GM12878 (cell line): Measurements from ENCODE around the gene TOP2A. TPM values are rescaled to one million over a fixed set of nuclear protein-coding genes. Genes with fewer than 3 reads are reported as not detected.

Source experiments
- BACH1 ChIP-seq: fragments of 450-650 bp; IDR thresholded peaks from 2 replicates; pipeline ENCODE4 v1.6.1; 2017; ENCODE audit warnings: mild to moderate bottlenecking, borderline replicate concordance
- BCL11A ChIP-seq: IDR thresholded peaks from 2 replicates; pipeline ENCODE4 v1.6.1; 2011; ENCODE audit warnings: low read depth, low read length
- DPF2 ChIP-seq: fragments of 450-650 bp; IDR thresholded peaks from 2 replicates; pipeline ENCODE4 v1.6.1; 2017; ENCODE audit warnings: mild to moderate bottlenecking
- FOXK2 ChIP-seq: fragments of 450-650 bp; IDR thresholded peaks from 2 replicates; pipeline ENCODE4 v1.6.1; 2017; ENCODE audit warnings: mild to moderate bottlenecking, moderate library complexity
- HCFC1 ChIP-seq: fragments of 150-350 bp; IDR thresholded peaks from 2 replicates; pipeline ENCODE4 v1.6.1; 2014; ENCODE audit warnings: low read length
- IKZF1 ChIP-seq: fragments of 450-650 bp; conservative IDR thresholded peaks from 2 replicates; pipeline ENCODE4 v1.6.1; 2017; ENCODE audit warnings: antibody characterized with exemption, mild to moderate bottlenecking
- IKZF2 ChIP-seq, 2 experiments: fragments of 450-650 bp; IDR thresholded peaks; 2 replicates each; pipeline ENCODE4 v1.6.1; 2017; ENCODE audit warnings: mild to moderate bottlenecking in 2 of 2, moderate library complexity in 2 of 2
- KLF5 ChIP-seq: fragments of 450-650 bp; IDR thresholded peaks from 2 replicates; pipeline ENCODE4 v1.6.1; 2014; ENCODE audit warnings: mild to moderate bottlenecking; ENCODE audit not compliant: partially characterized antibody
- MEF2A ChIP-seq: IDR thresholded peaks from 2 replicates; pipeline ENCODE4 v1.6.1; 2011; ENCODE audit warnings: low read depth, mild to moderate bottlenecking, low read length, moderate library complexity; ENCODE audit not compliant: insufficient read depth
- MTA3 ChIP-seq: IDR thresholded peaks from 2 replicates; pipeline ENCODE4 v1.6.1; 2012; ENCODE audit warnings: low read length, inconsistent platforms, borderline replicate concordance
- NR2C1 ChIP-seq: fragments of 450-650 bp; IDR thresholded peaks from 2 replicates; pipeline ENCODE4 v1.6.1; 2017; ENCODE audit warnings: antibody characterized with exemption, mild to moderate bottlenecking, moderate library complexity
- NR2F1 ChIP-seq: fragments of 450-650 bp; conservative IDR thresholded peaks from 2 replicates; pipeline ENCODE4 v1.6.1; 2017; ENCODE audit warnings: mild to moderate bottlenecking
- PAX5 ChIP-seq: IDR thresholded peaks from 2 replicates; pipeline ENCODE4 v1.6.1; 2011; ENCODE audit warnings: low read depth, low read length, borderline replicate concordance
- PML ChIP-seq: IDR thresholded peaks from 2 replicates; pipeline ENCODE4 v1.6.1; 2012; ENCODE audit warnings: low read length, inconsistent platforms
- RB1 ChIP-seq: fragments of 450-650 bp; formaldehyde crosslinking; IDR thresholded peaks from 2 replicates; pipeline ENCODE4 v1.6.1; 2017; ENCODE audit warnings: mild to moderate bottlenecking, borderline replicate concordance
- SMARCA5 ChIP-seq: fragments of 450-650 bp; IDR thresholded peaks from 2 replicates; pipeline ENCODE4 v1.6.1; 2017; ENCODE audit warnings: mild to moderate bottlenecking
- SMC3 ChIP-seq: IDR thresholded peaks from 2 replicates; pipeline ENCODE4 v1.6.1; 2011; ENCODE audit warnings: low read length, improper control_type of control experiment, borderline replicate concordance
- SP1 ChIP-seq: IDR thresholded peaks from one replicate; pipeline ENCODE4 v1.6.1; 2011; ENCODE audit warnings: low read depth, low read length
- TARDBP ChIP-seq: IDR thresholded peaks from 2 replicates; pipeline ENCODE4 v1.6.1; 2016; ENCODE audit warnings: borderline replicate concordance
- TBL1XR1 ChIP-seq: IDR thresholded peaks from 2 replicates; pipeline ENCODE4 v1.6.1; 2012; ENCODE audit warnings: low read depth, low read length, improper control_type of control experiment
- TCF3 ChIP-seq: IDR thresholded peaks from 2 replicates; pipeline ENCODE4 v1.6.1; 2012; ENCODE audit warnings: low read depth, mild to moderate bottlenecking, low read length, borderline replicate concordance; ENCODE audit not compliant: insufficient read depth
- ZNF217 ChIP-seq: fragments of 450-650 bp; IDR thresholded peaks from 2 replicates; pipeline ENCODE4 v1.6.1; 2017; ENCODE audit warnings: antibody characterized with exemption, mild to moderate bottlenecking
- ZNF24 ChIP-seq: fragments of 450-650 bp; IDR thresholded peaks from 2 replicates; pipeline ENCODE4 v1.6.1; 2017; ENCODE audit warnings: antibody characterized with exemption, mild to moderate bottlenecking
- polyA plus RNA-seq, 11 experiments: library from polyadenylated mRNA; depleted of rRNA in 4 of 11; unstranded in 6 of 11; stranded (reverse) in 5 of 11; fragments of >200 nt; fragmentation: Nextera tagmentation in 4 of 11; fragmentation: Illumina TruSeq in 1 of 11; extraction: Ambion mirVana in 4 of 11; extraction: Trizol in 1 of 11; gene quantifications; 1 replicate in 1 of 11; 2 replicates in 10 of 11; pipeline versions ENCODE4 v1.2.1 to v1.2.3, GENCODE V29; 2011 to 2016; ENCODE audit warnings: inconsistent platforms in 2 of 11, missing spikeins in 2 of 11, low read depth in 1 of 11
- total RNA-seq, 4 experiments: library from RNA; depleted of rRNA in 3 of 4; stranded (reverse); fragments of >200 nt in 3 of 4; fragmentation: Illumina TruSeq in 1 of 4; extraction: Trizol in 1 of 4; gene quantifications; 2 replicates each; pipeline versions ENCODE4 v1.2.1 to v1.2.3, GENCODE V29; 2013 to 2021
- TF ChIP-seq, protein P1 (sequence below): IDR thresholded peaks from 2 replicates; pipeline ENCODE4 v1.6.1; 2011; ENCODE audit warnings: borderline replicate concordance, low read depth, mild to moderate bottlenecking, moderate library complexity, mixed read lengths, low read length; ENCODE audit not compliant: insufficient read depth; ENCODE audit errors: extremely low read length
- TF ChIP-seq, protein P2 (sequence below): fragments of 450-650 bp; IDR thresholded peaks from 2 replicates; pipeline ENCODE4 v1.6.1; 2016; ENCODE audit warnings: mild to moderate bottlenecking, moderate library complexity, borderline replicate concordance
- TF ChIP-seq, protein P3 (sequence below), 3 experiments: IDR thresholded peaks in 2 of 3; conservative IDR thresholded peaks in 1 of 3; 2 replicates each; pipeline ENCODE4 v1.5.1; 2011; ENCODE audit warnings: low read depth in 3 of 3, low read length in 3 of 3, mild to moderate bottlenecking in 3 of 3, control low read depth in 2 of 3, moderate library complexity in 2 of 3, inconsistent platforms in 1 of 3, mixed read lengths in 1 of 3; ENCODE audit not compliant: control insufficient read depth in 2 of 3, insufficient read depth in 1 of 3; ENCODE audit errors: extremely low read depth in 1 of 3

The TOP2A gene
- total and polyA plus RNA-seq, 10 of the 15 experiments (the other 5 are each of a cell fraction or from before 2014, with no cell fraction given): 117 to 275 (median 232) TPM

DNA sequence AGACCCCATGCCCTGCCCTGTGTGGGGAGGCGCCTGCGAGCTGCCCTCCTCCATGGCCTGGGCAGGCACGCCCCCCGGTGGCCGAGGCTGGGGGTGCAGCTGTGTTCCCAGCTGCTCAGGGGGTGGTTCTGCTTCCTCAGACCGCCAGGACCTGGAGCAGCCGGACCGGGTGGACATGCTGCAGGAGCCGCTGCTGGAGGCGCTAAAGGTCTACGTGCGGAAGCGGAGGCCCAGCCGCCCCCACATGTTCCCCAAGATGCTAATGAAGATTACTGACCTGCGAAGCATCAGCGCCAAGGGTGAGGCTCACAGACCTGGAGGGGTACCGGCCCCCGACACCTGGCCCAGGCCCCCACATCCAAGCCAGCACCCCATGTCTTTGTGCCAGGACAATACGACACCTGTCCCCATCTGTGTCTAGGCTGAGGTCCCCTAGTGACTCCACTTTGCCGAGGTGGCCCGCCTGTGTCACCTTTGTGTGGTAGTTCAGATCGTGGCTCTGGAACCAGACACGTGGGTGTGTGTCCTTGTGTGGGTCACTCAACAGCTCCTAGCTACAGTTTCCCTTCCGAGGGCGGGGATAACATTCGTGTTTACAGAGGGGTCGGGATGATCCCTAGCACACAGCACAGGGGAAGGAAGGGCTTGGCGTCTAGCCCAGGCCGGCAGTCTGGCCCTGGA, 62.4 kb downstream of the TOP2A start (continued):
- TF ChIP-seq MEF2A (no peak), NR2C1 (no peak), PML (no peak), IKZF2 (IDR thresholded peaks at IDR 0.05) (no peak), PAX5 (no peak), BACH1 (peak; percentile 55; the same call in 1 of the 2 replicates), ZNF24 (no peak), FOXK2 (no peak), DPF2 (0 out of 2 replicates have a peak, but pooled peaks have one; percentile 23), SMC3 (peak; percentile 97), HCFC1 (no peak), TBL1XR1 (no peak; the same call in 1 of the 2 replicates), TARDBP (no peak), SP1 (no peak), SMARCA5 (peak; percentile 45; the same call in 1 of the 2 replicates), NR2F1 (peak; percentile 22; the same call in 1 of the 2 replicates), IKZF1 (peak; percentile 38), MTA3 (no peak), KLF5 (no peak), RB1 (no peak), TCF3 (peak; percentile 83; the same call in 1 of the 2 replicates), ZNF217 (no peak), BCL11A (no peak)
- TF ChIP-seq, protein P1, sequence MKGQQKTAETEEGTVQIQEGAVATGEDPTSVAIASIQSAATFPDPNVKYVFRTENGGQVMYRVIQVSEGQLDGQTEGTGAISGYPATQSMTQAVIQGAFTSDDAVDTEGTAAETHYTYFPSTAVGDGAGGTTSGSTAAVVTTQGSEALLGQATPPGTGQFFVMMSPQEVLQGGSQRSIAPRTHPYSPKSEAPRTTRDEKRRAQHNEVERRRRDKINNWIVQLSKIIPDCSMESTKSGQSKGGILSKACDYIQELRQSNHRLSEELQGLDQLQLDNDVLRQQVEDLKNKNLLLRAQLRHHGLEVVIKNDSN: no peak
- TF ChIP-seq, protein P2, sequence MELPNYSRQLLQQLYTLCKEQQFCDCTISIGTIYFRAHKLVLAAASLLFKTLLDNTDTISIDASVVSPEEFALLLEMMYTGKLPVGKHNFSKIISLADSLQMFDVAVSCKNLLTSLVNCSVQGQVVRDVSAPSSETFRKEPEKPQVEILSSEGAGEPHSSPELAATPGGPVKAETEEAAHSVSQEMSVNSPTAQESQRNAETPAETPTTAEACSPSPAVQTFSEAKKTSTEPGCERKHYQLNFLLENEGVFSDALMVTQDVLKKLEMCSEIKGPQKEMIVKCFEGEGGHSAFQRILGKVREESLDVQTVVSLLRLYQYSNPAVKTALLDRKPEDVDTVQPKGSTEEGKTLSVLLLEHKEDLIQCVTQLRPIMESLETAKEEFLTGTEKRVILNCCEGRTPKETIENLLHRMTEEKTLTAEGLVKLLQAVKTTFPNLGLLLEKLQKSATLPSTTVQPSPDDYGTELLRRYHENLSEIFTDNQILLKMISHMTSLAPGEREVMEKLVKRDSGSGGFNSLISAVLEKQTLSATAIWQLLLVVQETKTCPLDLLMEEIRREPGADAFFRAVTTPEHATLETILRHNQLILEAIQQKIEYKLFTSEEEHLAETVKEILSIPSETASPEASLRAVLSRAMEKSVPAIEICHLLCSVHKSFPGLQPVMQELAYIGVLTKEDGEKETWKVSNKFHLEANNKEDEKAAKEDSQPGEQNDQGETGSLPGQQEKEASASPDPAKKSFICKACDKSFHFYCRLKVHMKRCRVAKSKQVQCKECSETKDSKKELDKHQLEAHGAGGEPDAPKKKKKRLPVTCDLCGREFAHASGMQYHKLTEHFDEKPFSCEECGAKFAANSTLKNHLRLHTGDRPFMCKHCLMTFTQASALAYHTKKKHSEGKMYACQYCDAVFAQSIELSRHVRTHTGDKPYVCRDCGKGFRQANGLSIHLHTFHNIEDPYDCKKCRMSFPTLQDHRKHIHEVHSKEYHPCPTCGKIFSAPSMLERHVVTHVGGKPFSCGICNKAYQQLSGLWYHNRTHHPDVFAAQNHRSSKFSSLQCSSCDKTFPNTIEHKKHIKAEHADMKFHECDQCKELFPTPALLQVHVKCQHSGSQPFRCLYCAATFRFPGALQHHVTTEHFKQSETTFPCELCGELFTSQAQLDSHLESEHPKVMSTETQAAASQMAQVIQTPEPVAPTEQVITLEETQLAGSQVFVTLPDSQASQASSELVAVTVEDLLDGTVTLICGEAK: no peak
- TF ChIP-seq, protein P3, sequence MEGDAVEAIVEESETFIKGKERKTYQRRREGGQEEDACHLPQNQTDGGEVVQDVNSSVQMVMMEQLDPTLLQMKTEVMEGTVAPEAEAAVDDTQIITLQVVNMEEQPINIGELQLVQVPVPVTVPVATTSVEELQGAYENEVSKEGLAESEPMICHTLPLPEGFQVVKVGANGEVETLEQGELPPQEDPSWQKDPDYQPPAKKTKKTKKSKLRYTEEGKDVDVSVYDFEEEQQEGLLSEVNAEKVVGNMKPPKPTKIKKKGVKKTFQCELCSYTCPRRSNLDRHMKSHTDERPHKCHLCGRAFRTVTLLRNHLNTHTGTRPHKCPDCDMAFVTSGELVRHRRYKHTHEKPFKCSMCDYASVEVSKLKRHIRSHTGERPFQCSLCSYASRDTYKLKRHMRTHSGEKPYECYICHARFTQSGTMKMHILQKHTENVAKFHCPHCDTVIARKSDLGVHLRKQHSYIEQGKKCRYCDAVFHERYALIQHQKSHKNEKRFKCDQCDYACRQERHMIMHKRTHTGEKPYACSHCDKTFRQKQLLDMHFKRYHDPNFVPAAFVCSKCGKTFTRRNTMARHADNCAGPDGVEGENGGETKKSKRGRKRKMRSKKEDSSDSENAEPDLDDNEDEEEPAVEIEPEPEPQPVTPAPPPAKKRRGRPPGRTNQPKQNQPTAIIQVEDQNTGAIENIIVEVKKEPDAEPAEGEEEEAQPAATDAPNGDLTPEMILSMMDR (IDR thresholded peaks at IDR 0.05 in 2 of 3, conservative IDR thresholded peaks at IDR 0.05 in 1 of 3; ENCODE audit: control insufficient read depth in 2 of 3, extremely low read depth in 1 of 3, insufficient read depth in 1 of 3, low read depth in 3 of 3, low read length in 3 of 3): peak; percentile 84 to 96 (median 96)
